Body of pancreas (tissue), 4 donors: Measurements from ENCODE around the gene ALLC.

Experiments
- CTCF ChIP-seq, 7 experiments: fragments of 450-650 bp in 4 of 7; fragments of 200-600 bp in 3 of 7; sonication (generic) in 3 of 7; IDR thresholded peaks; one replicate each; pipeline ENCODE4 v1.5.1; 2016 to 2019; ENCODE audit warnings: antibody characterized with exemption in 7 of 7
- POLR2A ChIP-seq, 3 donors: fragments of 450-650 bp; IDR thresholded peaks; one replicate each; pipeline ENCODE4 v1.6.1; 2016; ENCODE audit warnings: antibody characterized with exemption in 3 of 3, mild to moderate bottlenecking in 2 of 3

DNA sequence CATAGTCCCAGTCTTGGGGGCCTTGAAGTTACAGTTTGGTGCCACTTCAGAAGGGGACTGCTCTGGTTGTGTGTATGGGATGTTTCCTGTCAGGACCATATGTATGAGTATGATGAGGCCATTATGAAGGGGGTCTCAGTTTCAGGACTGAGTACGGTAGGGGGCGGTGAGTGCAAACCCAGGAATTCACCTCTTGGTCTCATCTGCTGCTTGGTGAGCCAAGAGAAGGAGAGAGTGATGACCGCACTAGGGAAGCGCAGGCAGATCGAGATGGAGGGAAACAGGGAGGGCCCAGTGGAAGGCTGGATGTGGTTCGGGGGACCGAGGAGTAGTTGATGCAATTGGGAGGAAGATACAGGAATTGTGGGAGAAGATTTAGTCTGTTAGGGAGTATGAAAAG is 73.8 kb downstream of the ALLC start:
- TF ChIP-seq CTCF (IDR thresholded peaks at IDR 0.05): no peak
- TF ChIP-seq POLR2A (IDR thresholded peaks at IDR 0.05): no peak
